Duodenal mucosa (tissue), 2 donors: Measurements from ENCODE around the gene BET1L.
"Not testable (repeated sequence)": the region's sequence is repeated elsewhere in the genome, so short reads cannot be mapped to it uniquely, and the experiment has no call there.

Experiments
- H3K27ac ChIP-seq: one replicate; pipeline ENCODE4 v1.7.0; 2013; ENCODE audit warnings: low read depth, low read length
- H3K27me3 ChIP-seq, 2 donors: one replicate each; pipeline ENCODE4 v1.7.0; 2013; ENCODE audit warnings: low read length in 2 of 2, control low read depth in 1 of 2; ENCODE audit not compliant: insufficient read depth in 2 of 2, control insufficient read depth in 1 of 2
- H3K36me3 ChIP-seq, 2 donors: one replicate each; pipeline ENCODE4 v1.7.0; 2013; ENCODE audit warnings: low read length in 2 of 2, control low read depth in 1 of 2; ENCODE audit not compliant: insufficient read depth in 2 of 2, control insufficient read depth in 1 of 2
- H3K4me1 ChIP-seq, 2 donors: one replicate each; pipeline ENCODE4 v1.7.0; 2013; ENCODE audit warnings: low read length in 2 of 2, control low read depth in 1 of 2; ENCODE audit not compliant: insufficient read depth in 2 of 2, control insufficient read depth in 1 of 2
- H3K4me3 ChIP-seq, 2 donors: one replicate each; pipeline ENCODE4 v1.7.0; 2013; ENCODE audit warnings: low read length in 2 of 2, low read depth in 1 of 2
- H3K9ac ChIP-seq, 2 donors: one replicate each; pipeline ENCODE4 v1.7.0; 2013; ENCODE audit warnings: low read length in 2 of 2, low read depth in 1 of 2
- H3K9me3 ChIP-seq, 2 donors: one replicate each; pipeline ENCODE4 v1.7.0; 2013; ENCODE audit warnings: low read length in 2 of 2, control low read depth in 1 of 2; ENCODE audit not compliant: control insufficient read depth in 1 of 2

The BET1L gene

DNA sequence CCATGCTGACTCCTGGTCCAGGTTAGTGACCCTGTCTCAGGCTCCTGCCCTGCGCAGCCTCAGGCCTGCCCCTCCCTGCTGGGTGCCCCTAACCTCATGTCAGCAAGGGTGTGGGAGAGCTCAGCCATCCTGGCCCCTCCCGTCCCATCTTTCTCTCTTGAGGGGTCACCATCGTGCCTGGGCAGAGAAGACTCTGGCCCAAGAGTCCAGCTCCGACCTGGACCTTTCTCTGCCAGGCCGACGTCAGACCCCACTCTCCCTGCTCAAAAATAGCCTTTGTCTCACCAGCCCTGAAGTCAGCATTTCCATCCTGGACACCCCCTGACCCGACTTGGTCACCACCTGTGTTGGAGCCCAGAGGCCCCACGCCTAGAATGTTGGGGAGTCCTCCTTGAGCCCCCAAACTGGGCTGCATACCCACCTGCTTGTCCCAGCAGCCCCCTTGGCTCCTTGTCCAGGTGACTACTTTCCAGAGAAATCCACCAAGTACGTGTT is 9.4 kb downstream of the BET1L start:
- no peak overlapping the region for H3K4me3 ChIP-seq
- H3K9ac ChIP-seq, result no peak overlapping the region
- no peaks in the 10 kb centered on the region for H3K9me3 ChIP-seq
- no peak overlapping the region for H3K27ac ChIP-seq
- H3K27me3 ChIP-seq, result no peaks in the 10 kb centered on the region
- H3K36me3 ChIP-seq, result peaks cover 0 to 13% of the 10 kb centered on the region in 2 donors
- H3K4me1 ChIP-seq, result peaks cover 0 to 15% of the 10 kb centered on the region in 2 donors

- Histone ChIP-seq H3K36me3 (peaks cover 0 to 5% of the 10 kb centered on the region in 2 donors), H3K4me1 (peaks cover 0 to 9% of the 10 kb centered on the region in 2 donors), H3K27ac (no peak overlapping the region), H3K4me3 (no peak overlapping the region), H3K9ac (no peak overlapping the region), H3K9me3 (no peaks in the 10 kb centered on the region), H3K27me3 (no peaks in the 10 kb centered on the region)
Measured at GRCh38 chr11:196786-197731, 10.1 kb downstream of the BET1L start.

- H3K9ac ChIP-seq, H3K4me3 ChIP-seq, H3K27ac ChIP-seq, H3K9me3 ChIP-seq, H3K27me3 ChIP-seq, H3K4me1 ChIP-seq, H3K36me3 ChIP-seq: not testable (repeated sequence)
Measured at GRCh38 chr11:193481-193880, 13.7 kb downstream of the BET1L start.

- not testable (repeated sequence) for H3K9me3 ChIP-seq, H3K4me3 ChIP-seq, H3K4me1 ChIP-seq
Measured at GRCh38 chr11:192674-193128, 14.5 kb downstream of the BET1L start, which contains the start of gene SCGB1C1. SCGB1C1 (plus strand) TSS chr11:193078; CDS start chr11:193100, 22 bp downstream.

DNA sequence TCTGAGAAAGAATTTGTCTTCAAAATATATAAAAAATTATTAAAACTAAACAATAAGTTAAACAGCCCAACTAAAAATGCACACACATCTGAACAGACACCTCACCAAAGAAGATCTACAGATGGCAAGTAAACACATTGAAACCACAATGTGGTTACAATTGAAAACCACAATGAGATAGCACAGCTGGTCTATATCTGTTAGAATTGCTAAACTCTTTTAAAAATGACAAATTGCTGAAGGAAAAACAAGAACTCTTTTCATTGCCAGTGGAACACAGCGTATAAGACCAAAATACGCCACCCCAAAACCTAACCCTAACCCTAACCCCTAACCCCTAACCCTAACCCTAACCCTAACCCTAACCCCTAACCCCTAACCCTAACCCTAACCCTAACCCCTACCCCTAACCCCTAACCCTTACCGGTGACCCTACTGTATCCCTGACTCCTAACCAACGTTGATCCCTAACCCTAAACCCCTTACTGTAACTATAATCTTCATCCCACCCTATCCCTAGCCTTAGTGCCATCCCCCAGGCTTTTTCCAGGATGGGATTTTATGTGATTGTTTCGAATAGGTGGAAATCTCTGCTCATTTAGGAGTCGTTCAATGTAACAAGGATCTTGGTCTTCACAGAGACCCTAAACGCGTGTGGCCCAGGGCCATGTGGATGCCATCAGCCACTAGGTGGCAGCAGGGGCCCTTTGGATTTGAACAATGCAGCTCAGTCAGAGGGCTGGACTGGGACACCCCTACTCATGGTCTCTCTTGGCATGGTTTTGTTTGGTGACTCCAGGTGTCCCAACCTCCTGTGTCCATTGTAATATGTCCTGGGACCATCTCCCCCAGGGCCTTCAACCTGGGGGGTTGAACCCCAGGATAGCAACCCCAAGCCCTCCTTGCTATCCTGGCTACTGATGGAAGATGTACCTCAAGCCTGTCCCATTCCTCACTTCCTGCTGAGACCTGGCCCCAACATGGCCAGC is 15.4 kb downstream of the BET1L start:
- H3K4me3 ChIP-seq, H3K36me3 ChIP-seq, H3K4me1 ChIP-seq: not testable (repeated sequence)

More at GRCh38 chr11:192674-193128, 14.5 kb downstream of the BET1L start, which contains the start of gene SCGB1C1:
- not testable (repeated sequence) for H3K27ac ChIP-seq, H3K9ac ChIP-seq, H3K27me3 ChIP-seq, H3K36me3 ChIP-seq

DNA sequence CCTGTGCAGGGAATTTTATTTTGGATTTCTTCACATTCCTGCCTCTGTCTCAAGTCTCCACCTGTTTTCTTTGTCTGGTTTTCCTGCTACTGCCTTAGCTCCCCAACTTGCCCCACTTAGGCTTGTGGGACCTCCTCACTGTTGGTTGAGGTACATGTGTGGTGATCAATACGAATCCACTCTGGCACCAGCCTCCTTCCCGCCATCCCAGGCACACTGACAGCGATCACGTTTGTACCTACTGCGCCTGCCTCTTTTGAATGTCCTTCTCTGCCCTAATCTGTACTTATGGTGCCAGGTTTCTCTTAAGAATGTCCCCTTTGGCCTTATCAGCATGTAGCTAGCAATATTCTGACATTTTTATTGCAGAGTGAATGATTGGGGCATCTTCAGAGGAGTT is 16.7 kb downstream of the BET1L start:
- not testable (repeated sequence) for H3K9me3 ChIP-seq, H3K4me3 ChIP-seq, H3K36me3 ChIP-seq

More for the DNA sequence above, 15.4 kb downstream of the BET1L start:
- H3K27ac ChIP-seq, H3K9ac ChIP-seq, H3K9me3 ChIP-seq, H3K27me3 ChIP-seq: not testable (repeated sequence)

DNA sequence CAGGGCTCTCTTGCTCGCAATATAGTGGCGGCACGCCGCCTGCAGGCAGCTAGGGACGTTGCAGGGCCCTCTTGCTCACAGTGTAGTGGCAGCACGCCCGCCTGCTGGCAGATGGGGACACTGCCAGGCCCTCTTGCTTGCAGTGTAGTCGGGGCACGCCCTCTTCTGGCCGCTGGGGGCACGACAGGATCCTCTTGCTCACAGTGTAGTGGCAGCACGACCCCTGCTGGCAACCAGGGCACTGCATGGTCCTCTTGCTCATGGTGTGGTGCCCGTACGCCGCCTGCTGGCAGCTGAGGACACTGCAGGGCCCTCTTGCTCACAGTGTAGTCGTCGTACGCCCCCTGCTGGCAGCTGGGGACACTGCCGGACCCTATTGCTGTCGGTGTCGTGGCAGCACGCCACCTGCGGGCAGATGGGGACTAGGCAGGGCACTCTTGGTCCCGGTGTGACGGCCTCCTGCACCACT is 17.3 kb downstream of the BET1L start:
- H3K4me1 ChIP-seq, H3K4me3 ChIP-seq, H3K27me3 ChIP-seq: not testable (repeated sequence)

More for the DNA sequence above, 16.7 kb downstream of the BET1L start:
- H3K27ac ChIP-seq, H3K27me3 ChIP-seq, H3K9ac ChIP-seq, H3K4me1 ChIP-seq: not testable (repeated sequence)

DNA sequence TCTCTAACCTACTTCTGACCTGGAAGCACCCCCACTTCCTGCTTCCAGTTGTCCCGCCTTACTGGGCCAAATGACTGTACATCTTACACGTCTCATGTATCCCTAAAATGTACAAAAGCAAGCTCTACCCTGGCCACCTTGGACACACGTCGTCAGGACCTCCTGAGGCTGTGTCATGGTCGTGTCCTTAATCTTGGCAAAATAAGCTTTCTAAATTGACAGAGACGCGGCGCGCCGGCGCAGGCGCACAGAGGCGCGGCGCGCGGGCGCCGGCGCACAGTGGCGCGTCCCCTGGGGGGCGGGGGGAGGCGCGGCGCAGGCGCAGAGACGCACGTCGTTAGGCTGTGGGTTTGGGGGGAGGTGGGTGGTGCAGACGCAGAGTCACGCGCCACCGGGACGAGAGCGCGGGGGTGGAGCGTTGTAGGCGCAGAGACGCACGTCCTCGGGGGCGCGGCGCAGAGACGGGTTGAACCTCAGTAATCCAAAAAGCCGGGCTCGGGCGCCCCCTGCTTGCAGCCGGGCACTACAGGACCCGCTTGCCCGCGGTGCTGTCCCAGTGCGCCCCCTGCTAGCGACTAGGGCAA is 17.9 kb downstream of the BET1L start:
- H3K27ac ChIP-seq, H3K9ac ChIP-seq, H3K27me3 ChIP-seq, H3K4me1 ChIP-seq, H3K36me3 ChIP-seq, H3K4me3 ChIP-seq, H3K9me3 ChIP-seq: not testable (repeated sequence)

More for the DNA sequence above, 17.3 kb downstream of the BET1L start:
- not testable (repeated sequence) for H3K27ac ChIP-seq, H3K9ac ChIP-seq, H3K36me3 ChIP-seq, H3K9me3 ChIP-seq

DNA sequence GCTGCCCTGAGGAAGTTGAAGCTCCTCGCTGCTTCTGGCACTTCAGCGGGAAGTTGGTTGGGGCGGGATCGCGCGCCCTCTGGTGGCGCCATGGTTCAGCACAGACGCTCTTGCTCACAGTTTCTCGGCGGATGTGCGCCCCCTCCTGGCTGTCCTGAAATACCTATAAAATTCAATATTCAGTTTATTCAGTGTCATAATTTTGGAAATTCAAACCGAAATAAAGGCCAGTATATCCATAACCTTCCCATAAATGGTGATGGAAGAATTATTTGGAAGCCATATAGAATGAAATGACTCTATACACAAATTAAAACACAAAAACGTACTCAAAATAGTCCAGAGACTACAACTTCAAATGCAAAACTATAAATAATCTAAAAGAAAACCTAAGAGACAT is 27.0 kb downstream of the BET1L start:
- H3K4me1 ChIP-seq, H3K9ac ChIP-seq, H3K36me3 ChIP-seq, H3K9me3 ChIP-seq, H3K27me3 ChIP-seq, H3K27ac ChIP-seq, H3K4me3 ChIP-seq: not testable (repeated sequence)
